ENCODE data around the gene CDYL.

CDYL gene

GRCh38 chr6:4896401-4896800 is 120.2 kb downstream of the CDYL start:
- DNase-seq (ENCODE audit: low read depth, low spot score): no peak
- H3K4me3 ChIP-seq (ENCODE audit: low read length): no peak overlapping the region

- no peak overlapping the region for H3K4me3 ChIP-seq (ENCODE audit: low read length)
- no peak for DNase-seq (ENCODE audit: low read depth, low spot score)
These were observed 123.2 kb downstream of the CDYL start for GRCh38 chr6:4899249-4900034.

DNA sequence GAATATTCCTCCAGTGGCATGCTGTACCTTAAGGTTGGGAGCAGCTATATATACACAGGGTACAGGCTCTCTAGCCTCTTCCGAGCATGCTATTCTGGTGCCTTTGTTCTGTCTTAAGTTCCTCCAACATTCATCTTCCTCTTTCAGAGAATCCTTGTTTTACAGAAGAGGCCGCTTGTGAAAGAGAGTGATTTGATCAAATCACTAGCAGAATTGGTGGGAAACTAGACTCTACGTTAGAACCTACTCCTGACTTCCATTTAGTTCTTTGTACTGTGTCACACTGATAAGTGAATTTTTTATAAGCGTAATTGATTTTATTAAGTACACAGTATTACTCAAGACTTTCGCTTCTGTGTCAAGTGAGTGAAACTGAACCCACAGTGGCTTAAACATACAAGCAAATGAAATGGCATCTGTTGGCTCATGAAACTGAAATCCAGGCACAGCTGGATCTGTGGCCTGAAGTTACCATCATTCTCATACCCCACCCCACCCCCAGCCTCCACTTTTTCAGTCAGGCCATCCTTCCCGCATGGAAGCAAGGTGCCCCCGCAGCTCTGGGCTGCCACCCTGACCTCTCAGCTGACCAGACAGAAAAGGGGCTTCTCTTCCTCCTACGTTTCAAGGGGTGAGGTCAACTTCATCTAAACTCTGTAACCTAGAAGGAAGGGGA is 125.3 kb downstream of the CDYL start:
- DNase-seq (ENCODE audit: low read depth, low spot score): no peak
- no peak overlapping the region for H3K4me3 ChIP-seq (ENCODE audit: low read length)

DNA sequence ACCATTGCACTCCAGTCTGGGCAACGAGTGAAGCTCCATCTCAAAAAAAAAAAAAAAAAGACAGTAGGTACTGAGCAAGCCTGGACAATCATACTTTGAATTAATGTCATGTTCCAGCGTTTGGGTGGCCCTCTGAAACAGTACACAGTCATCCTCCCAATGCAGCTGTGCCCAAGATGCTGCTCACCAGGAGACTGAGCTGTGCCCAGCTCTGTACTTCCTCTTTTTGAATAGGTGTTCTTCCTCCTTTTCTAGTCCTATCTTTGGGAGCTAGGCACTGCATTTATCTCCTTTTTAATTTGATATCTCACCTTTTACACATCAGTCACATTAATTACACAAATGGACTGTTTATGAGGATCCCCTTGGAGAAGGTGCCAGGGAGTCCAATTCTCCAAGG is 126.2 kb downstream of the CDYL start:
- no peak overlapping the region for H3K4me3 ChIP-seq (ENCODE audit: low read length)
- no peak for DNase-seq (ENCODE audit: low read depth, low spot score)

DNA sequence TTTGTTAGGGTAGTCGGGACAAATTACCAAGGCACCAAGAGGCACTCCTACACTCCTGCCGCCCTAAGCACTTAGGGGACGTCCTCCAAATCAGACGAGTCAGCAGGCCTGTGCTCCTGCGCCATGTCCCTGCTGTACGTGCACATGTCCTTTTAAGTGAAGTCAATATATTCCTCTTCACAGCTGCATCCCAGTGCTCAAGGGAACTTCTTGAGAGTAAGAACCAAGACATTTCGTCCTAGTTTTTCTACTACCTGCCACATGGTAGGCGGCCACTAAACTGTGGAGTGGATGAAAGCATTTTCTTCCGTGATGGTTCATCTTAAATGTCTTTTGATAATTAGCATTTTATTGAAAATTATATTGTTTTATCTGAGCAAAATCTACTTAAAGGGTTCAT is 126.9 kb downstream of the CDYL start:
- DNase-seq (ENCODE audit: low read depth, low spot score): no peak
- H3K4me3 ChIP-seq (ENCODE audit: low read length): no peak overlapping the region

- no peak overlapping the region for H3K4me3 ChIP-seq (ENCODE audit: low read length)
- DNase-seq (ENCODE audit: low read depth, low spot score): no peak
These were observed 127.7 kb downstream of the CDYL start for GRCh38 chr6:4903751-4904370.

DNA sequence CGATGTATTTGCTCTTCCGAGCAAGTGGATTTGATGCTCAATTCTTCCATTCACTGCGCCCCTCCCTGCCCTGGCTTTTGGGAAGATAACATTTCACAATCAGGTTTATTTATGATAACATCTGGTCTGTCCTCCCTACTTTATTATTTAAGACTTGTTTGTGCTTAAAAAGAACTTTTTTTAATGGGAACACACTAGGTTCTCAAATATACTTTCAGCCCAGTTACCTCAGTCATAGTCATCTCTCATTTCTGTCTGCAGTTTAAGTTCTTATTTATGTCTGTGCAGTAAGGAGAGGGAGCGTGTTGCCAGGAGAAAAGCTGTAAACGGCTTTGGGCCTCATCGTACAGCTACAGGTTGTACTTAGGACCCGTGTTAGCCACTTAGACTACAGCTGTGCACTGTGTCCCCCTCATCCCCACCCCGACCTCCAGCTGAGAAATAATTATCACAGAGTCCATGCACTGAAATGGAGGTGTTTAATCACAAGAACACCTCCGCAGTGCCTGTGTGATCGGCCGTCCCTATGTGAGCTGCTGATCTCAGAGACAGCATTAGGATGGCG is 128.3 kb downstream of the CDYL start:
- DNase-seq (ENCODE audit: low read depth, low spot score): no peak
- no peak overlapping the region for H3K4me3 ChIP-seq (ENCODE audit: low read length)

DNA sequence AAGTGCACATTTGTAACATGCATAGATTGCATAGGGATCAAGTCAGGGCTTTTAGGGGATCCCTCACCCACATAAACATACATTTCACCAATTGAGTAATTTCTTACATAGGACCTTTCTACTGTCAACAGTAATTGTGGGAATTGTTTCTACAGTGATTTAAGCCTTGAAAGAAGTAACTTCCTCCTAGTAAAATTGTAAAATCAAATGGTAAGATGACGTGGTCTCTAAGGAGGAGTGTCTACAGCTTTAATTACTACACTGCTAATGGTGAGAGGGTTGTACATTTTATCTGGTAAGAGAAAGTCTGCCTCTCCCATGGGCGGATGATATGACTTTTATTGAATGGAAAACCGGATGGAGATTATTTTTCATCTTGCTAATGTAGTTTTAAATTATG is 129.6 kb downstream of the CDYL start:
- DNase-seq (ENCODE audit: low read depth, low spot score): no peak
- no peak overlapping the region for H3K4me3 ChIP-seq (ENCODE audit: low read length)

DNA sequence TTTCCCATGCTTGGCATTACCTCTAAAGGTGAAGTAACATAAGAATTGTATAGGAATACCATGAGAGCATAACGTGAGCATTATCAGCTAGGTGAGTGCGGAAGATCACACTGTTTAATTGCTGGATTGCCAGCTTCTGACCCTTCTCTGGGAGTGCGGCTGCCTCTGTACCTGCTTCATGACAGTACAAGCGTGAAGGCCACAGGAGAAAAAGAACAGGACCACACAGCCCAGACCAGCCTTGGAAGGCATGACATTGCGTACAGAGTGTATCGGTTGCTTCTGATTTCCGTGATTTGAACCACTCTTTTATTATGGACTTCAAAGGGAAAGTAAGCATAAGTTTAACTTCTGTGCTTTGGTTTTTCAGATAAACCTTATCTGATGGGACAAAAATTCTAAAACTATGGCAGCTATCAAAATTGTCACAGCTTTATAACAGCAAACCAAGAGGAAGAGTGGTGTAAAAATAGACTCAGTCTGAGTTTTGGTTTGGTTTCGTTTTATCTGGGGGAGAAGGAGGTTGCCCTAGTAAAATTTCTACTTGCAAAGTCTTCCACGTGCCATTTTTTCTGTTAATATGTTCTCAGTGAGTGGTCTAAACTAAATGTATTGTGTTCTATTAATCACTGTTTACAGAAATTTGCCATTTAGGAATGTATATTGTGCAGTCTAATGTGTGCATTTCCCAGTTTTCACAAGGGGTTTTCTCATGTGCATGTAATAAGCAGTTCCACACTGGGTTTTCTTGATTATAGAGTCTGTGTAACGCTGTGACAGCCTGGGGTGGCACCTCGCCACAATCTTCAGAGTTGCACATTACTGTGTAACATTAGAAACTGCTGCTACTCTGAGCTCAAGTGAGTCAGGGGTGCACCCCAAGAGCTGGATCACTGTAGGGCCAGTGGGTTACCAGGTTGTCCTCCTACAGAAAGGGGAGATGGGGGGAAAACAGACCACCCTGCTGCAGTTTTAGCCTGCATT is 130.4 kb downstream of the CDYL start:
- H3K4me3 ChIP-seq (ENCODE audit: low read length): no peak overlapping the region
- DNase-seq (ENCODE audit: low read depth, low spot score): no peak

- DNase-seq (ENCODE audit: low read depth, low spot score): no peak
- H3K4me3 ChIP-seq (ENCODE audit: low read length): no peak overlapping the region
These were observed 131.4 kb downstream of the CDYL start for GRCh38 chr6:4907602-4908001.

- no peak overlapping the region for H3K4me3 ChIP-seq (ENCODE audit: low read length)
- no peak for DNase-seq (ENCODE audit: low read depth, low spot score)
These were observed 131.9 kb downstream of the CDYL start for GRCh38 chr6:4908062-4908461.

DNA sequence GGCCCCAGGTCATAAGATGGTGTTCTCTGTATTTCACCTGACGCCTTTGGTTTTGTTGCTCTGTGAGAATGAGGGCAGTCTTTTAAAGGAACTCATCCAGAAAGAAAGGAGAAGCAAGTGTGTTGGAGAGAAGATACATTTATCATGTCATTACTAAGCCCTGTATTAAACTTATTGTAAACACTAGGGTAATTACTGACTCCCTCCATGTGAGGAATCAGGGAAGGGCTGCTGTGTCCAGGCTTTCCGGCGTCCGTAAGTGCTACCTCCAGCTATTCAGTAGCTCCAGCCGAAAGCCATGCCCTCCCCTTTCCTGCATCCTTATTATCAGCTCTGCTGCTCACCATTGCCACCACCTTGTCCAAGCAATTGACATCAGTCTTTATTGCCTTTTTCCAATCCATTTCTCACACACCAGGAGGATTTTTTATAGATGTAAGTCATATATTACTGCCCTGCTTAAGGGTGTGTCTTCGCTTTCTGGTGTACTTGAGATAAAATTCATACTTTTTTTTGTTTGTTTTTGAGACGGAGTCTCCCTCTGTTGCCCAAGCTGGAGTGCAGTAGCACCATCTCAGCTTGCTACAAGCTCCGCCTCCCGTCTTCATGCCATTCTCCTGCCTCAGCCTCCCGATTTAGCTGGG is 133.0 kb downstream of the CDYL start:
- DNase-seq (ENCODE audit: low read depth, low spot score): no peak

GRCh38 chr6:4910037-4910760 is 134.0 kb downstream of the CDYL start:
- DNase-seq (ENCODE audit: low read depth, low spot score): no peak
- H3K4me3 ChIP-seq (ENCODE audit: low read length): no peak overlapping the region

More for the DNA sequence above, 133.0 kb downstream of the CDYL start:
- H3K4me3 ChIP-seq (ENCODE audit: low read length): no peak overlapping the region

DNA sequence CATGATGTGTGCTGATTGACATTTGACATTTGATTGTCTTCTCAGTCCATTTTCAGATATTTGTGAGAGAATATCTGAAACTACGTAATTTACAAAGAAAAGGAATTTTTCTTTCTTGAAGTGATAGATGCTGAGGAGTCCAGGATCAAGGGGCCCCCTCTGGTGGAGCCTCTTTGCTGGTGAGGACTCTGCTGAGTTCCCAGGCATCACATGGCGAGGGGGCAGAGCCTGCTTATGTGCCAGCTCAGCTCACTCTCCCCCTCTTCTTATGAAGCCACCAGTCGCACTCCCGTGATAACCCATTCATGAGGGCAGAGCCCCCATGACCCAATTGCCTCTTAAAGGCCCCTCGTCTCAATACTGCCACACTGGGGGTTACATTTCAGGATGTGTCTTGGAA is 136.4 kb downstream of the CDYL start:
- H3K4me3 ChIP-seq (ENCODE audit: low read length): no peak overlapping the region
- no peak for DNase-seq (ENCODE audit: low read depth, low spot score)

DNA sequence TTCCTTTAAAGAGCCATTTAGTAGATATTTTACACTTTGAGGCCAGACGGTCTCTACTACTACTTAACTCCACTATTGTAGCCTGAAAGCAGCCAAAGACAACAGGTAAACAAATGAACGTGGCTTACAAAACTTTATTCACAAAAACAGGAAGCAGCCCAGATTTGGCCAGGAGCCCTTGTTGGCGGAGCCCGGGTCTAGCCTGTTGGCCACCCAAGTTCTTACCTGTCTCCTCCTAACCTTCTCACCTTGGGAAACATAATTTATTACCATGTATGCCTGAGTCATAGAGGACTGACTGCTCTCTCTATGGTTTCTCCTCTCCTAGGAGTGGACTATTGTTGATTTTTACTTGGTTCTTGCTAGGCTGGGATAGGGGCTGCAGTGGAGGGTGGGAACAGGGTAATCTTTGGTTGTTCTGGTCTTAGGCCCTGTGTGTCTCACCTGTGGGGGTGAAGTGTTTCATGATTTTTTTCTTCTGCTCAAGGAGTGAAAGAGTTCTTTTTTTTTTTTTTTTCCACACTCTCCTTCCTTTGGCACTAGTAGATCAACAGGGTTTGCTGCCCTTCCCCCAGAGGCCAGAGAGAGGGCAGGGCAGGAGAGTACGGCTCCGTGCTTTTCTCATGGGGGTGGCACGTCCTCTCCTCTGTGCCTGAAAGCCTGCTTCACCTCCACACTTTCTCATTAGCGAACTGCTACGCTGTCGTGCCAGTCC is 137.7 kb downstream of the CDYL start:
- H3K4me3 ChIP-seq (ENCODE audit: low read length): peak overlapping the region; percentile 5; the same call in 1 of the 2 replicates
- DNase-seq (ENCODE audit: low read depth, low spot score): no peak

DNA sequence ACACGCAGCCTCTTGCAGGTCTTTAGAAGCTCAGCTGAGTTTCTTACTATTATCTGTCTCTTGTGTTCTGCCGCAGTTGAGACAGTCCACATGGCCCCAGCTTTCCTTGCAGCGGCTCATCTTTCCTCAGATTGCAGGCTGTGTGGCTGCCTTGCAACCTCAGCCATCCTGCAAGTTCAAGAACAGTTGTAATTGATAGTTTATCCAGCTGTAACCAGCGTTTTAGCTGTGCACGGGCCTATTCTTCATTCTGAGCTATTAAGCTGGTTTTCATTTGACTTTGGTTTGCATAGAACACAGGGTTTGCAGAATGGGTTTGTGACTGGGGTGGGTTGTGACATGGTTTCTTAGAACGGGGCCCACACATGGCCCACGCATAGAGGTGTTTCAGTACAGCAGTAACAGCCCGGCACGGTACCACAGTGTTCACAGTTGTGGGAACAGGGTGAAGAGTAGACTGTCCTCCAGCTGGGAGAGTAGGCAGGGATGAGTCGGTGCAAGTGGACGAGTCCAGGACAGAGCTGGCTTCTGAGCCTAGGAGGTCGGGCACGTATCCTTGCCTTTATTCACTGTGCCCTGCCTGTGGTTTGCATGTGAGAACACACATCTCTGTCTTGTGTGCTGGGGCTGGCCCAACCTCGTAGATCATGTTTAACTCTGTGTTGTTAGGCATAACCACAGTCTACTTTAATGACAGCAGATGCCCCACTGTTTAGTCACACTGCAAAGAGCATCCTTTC is 138.4 kb downstream of the CDYL start:
- peak; percentile 82 for DNase-seq (ENCODE audit: low read depth, low spot score)
- H3K4me3 ChIP-seq (ENCODE audit: low read length): peak overlapping the region; percentile 5; the same call in 1 of the 2 replicates

Measured in Jurkat, Clone E6-1 (cell line).